Measurements from ENCODE around the gene PRKG2. TPM values are rescaled to one million over a fixed set of nuclear protein-coding genes. Genes with fewer than 3 reads are reported as not detected.

The PRKG2 gene
- total RNA-seq, 2 experiments from 2014 or later: 0.05 to 0.14 TPM

GRCh38 chr4:81213671-81214070 is 1.4 kb downstream of the PRKG2 start:
- DNase-seq (no peak), ATAC-seq (no peak)
- Mint-ChIP-seq H3K27me3 (peaks cover 36% of the 10 kb centered on the region), H3K36me3 (ENCODE audit: low read depth) (no peaks in the 10 kb centered on the region), H3K27ac (no peak overlapping the region), H3K4me3 (no peak overlapping the region), H3K4me1 (peaks cover 13% of the 10 kb centered on the region), H3K9me3 (ENCODE audit: low read depth) (peaks cover 2% of the 10 kb centered on the region)
- POLR2A ChIA-PET: no interaction called here
- CTCF ChIA-PET: no interaction called here
- intact Hi-C loops (cut with DNase I, micrococcal nuclease): loop anchor here in 1 of 2 experiments (5.0 kb wide), 1 partner anchor 139 kb away; no protein-coding TSS in a partner anchor

GRCh38 chr4:81211956-81212355 is 3.1 kb downstream of the PRKG2 start:
- no peak for ATAC-seq
- POLR2A ChIA-PET: interaction anchor here (0.6 kb wide), 1 partner anchor 83 kb away, joined by 4 read pairs; no protein-coding TSS in a partner anchor
- Mint-ChIP-seq H3K4me3 (no peak overlapping the region), H3K27me3 (peaks cover 33% of the 10 kb centered on the region), H3K9me3 (ENCODE audit: low read depth) (peaks cover 2% of the 10 kb centered on the region), H3K36me3 (ENCODE audit: low read depth) (no peaks in the 10 kb centered on the region), H3K27ac (no peak overlapping the region), H3K4me1 (peaks cover 13% of the 10 kb centered on the region)
- CTCF ChIA-PET: interaction anchor here (0.6 to 1.7 kb wide), 3 partner anchors 10 to 894 kb away, joined by 3 to 5 read pairs (median 4); no protein-coding TSS in a partner anchor
- intact Hi-C loops (cut with DNase I, micrococcal nuclease): loop anchor here in 1 of 2 experiments (5.0 kb wide), 1 partner anchor 140 kb away; no protein-coding TSS in a partner anchor
- no peak for DNase-seq

GRCh38 chr4:81207828-81208227 is 7.2 kb downstream of the PRKG2 start:
- ChIA-PET POLR2A (interaction anchor here (0.7 kb wide), 1 partner anchor 773 kb away, joined by 3 read pairs; no protein-coding TSS in a partner anchor), CTCF (no interaction called here)
- no peak for ATAC-seq
- Mint-ChIP-seq H3K36me3 (ENCODE audit: low read depth) (no peaks in the 10 kb centered on the region), H3K27me3 (peaks cover 22% of the 10 kb centered on the region), H3K4me3 (no peak overlapping the region), H3K27ac (no peak overlapping the region), H3K4me1 (no peaks in the 10 kb centered on the region), H3K9me3 (ENCODE audit: low read depth) (peaks cover 2% of the 10 kb centered on the region)
- DNase-seq: no peak
- intact Hi-C loops (cut with DNase I, micrococcal nuclease): no loop called here

GRCh38 chr4:81205302-81205701 is 9.7 kb downstream of the PRKG2 start:
- ATAC-seq: no peak
- Mint-ChIP-seq H3K4me1 (no peaks in the 10 kb centered on the region), H3K27me3 (peaks cover 17% of the 10 kb centered on the region), H3K4me3 (no peak overlapping the region), H3K9me3 (ENCODE audit: low read depth) (peaks cover 2% of the 10 kb centered on the region), H3K36me3 (ENCODE audit: low read depth) (no peaks in the 10 kb centered on the region), H3K27ac (no peak overlapping the region)
- ChIA-PET POLR2A (no interaction called here), CTCF (interaction anchor here (0.6 to 0.7 kb wide), 2 partner anchors 66 to 136 kb away, joined by 3 read pairs; no protein-coding TSS in a partner anchor)
- no peak for DNase-seq
- intact Hi-C loops (cut with DNase I, micrococcal nuclease): no loop called here

GRCh38 chr4:81204571-81204970 is 10.5 kb downstream of the PRKG2 start:
- POLR2A ChIA-PET: no interaction called here
- CTCF ChIA-PET: interaction anchor here (0.6 to 1.0 kb wide), 2 partner anchors 11 to 66 kb away, joined by 3 read pairs; partner anchors contain the start of gene PRKG2
- intact Hi-C loops (cut with DNase I, micrococcal nuclease): no loop called here
- ATAC-seq (no peak), DNase-seq (no peak)
- Mint-ChIP-seq H3K36me3 (ENCODE audit: low read depth) (no peaks in the 10 kb centered on the region), H3K9me3 (ENCODE audit: low read depth) (peaks cover 2% of the 10 kb centered on the region), H3K4me3 (no peak overlapping the region), H3K27me3 (peaks cover 15% of the 10 kb centered on the region), H3K27ac (no peak overlapping the region), H3K4me1 (no peaks in the 10 kb centered on the region)

- CTCF ChIA-PET: no interaction called here
- no peak overlapping the region for H3K4me3 Mint-ChIP-seq
- H3K36me3 Mint-ChIP-seq (ENCODE audit: low read depth): no peaks in the 10 kb centered on the region
- no peak overlapping the region for H3K27ac Mint-ChIP-seq
- ATAC-seq (no peak), DNase-seq (no peak)
- H3K27me3 Mint-ChIP-seq: peaks cover 4% of the 10 kb centered on the region
- intact Hi-C loops (cut with DNase I, micrococcal nuclease): no loop called here
- POLR2A ChIA-PET: no interaction called here
- no peaks in the 10 kb centered on the region for H3K9me3 Mint-ChIP-seq (ENCODE audit: low read depth)
- H3K4me1 Mint-ChIP-seq: no peaks in the 10 kb centered on the region
These were observed 15.2 kb downstream of the PRKG2 start for GRCh38 chr4:81199831-81200230.

GRCh38 chr4:81198609-81199008 is 16.4 kb downstream of the PRKG2 start:
- Mint-ChIP-seq H3K4me1 (no peaks in the 10 kb centered on the region), H3K4me3 (no peak overlapping the region), H3K27ac (no peak overlapping the region), H3K9me3 (ENCODE audit: low read depth) (no peaks in the 10 kb centered on the region), H3K36me3 (ENCODE audit: low read depth) (no peaks in the 10 kb centered on the region), H3K27me3 (peaks cover 4% of the 10 kb centered on the region)
- ChIA-PET CTCF (no interaction called here), POLR2A (no interaction called here)
- intact Hi-C loops (cut with DNase I, micrococcal nuclease): no loop called here
- no peak for ATAC-seq
- no peak for DNase-seq

GRCh38 chr4:81197864-81198524 is 17.0 kb downstream of the PRKG2 start:
- no peaks in the 10 kb centered on the region for H3K4me1 Mint-ChIP-seq
- H3K36me3 Mint-ChIP-seq (ENCODE audit: low read depth): no peaks in the 10 kb centered on the region
- intact Hi-C loops (cut with DNase I, micrococcal nuclease): no loop called here
- H3K4me3 Mint-ChIP-seq: no peak overlapping the region
- no peak overlapping the region for H3K27ac Mint-ChIP-seq
- DNase-seq (no peak), ATAC-seq (no peak)
- H3K27me3 Mint-ChIP-seq: peaks cover 4% of the 10 kb centered on the region
- CTCF ChIA-PET: no interaction called here
- POLR2A ChIA-PET: no interaction called here
- H3K9me3 Mint-ChIP-seq (ENCODE audit: low read depth): no peaks in the 10 kb centered on the region

- peaks cover 4% of the 10 kb centered on the region for H3K27me3 Mint-ChIP-seq
- H3K36me3 Mint-ChIP-seq (ENCODE audit: low read depth): no peaks in the 10 kb centered on the region
- H3K4me3 Mint-ChIP-seq: no peak overlapping the region
- ATAC-seq (no peak), DNase-seq (no peak)
- H3K9me3 Mint-ChIP-seq (ENCODE audit: low read depth): peaks cover 1% of the 10 kb centered on the region
- H3K27ac Mint-ChIP-seq: no peak overlapping the region
- intact Hi-C loops (cut with DNase I, micrococcal nuclease): no loop called here
- ChIA-PET POLR2A (no interaction called here), CTCF (no interaction called here)
- no peaks in the 10 kb centered on the region for H3K4me1 Mint-ChIP-seq
These were observed 18.8 kb downstream of the PRKG2 start for GRCh38 chr4:81196126-81196650.

- ATAC-seq (no peak), DNase-seq (no peak)
- Mint-ChIP-seq H3K4me1 (no peaks in the 10 kb centered on the region), H3K27ac (no peak overlapping the region), H3K4me3 (no peak overlapping the region), H3K9me3 (ENCODE audit: low read depth) (peaks cover 5% of the 10 kb centered on the region), H3K27me3 (peaks cover 6% of the 10 kb centered on the region), H3K36me3 (ENCODE audit: low read depth) (no peaks in the 10 kb centered on the region)
- ChIA-PET CTCF (no interaction called here), POLR2A (no interaction called here)
- intact Hi-C loops (cut with DNase I, micrococcal nuclease): no loop called here
These were observed 19.5 kb downstream of the PRKG2 start for GRCh38 chr4:81195475-81195874.

- ATAC-seq: no peak
- H3K9me3 Mint-ChIP-seq (ENCODE audit: low read depth): peaks cover 5% of the 10 kb centered on the region
- intact Hi-C loops (cut with DNase I, micrococcal nuclease): no loop called here
- CTCF ChIA-PET: no interaction called here
- H3K4me3 Mint-ChIP-seq: no peak overlapping the region
- DNase-seq: no peak
- POLR2A ChIA-PET: no interaction called here
- H3K4me1 Mint-ChIP-seq: no peaks in the 10 kb centered on the region
- no peak overlapping the region for H3K27ac Mint-ChIP-seq
- peaks cover 6% of the 10 kb centered on the region for H3K27me3 Mint-ChIP-seq
- no peaks in the 10 kb centered on the region for H3K36me3 Mint-ChIP-seq (ENCODE audit: low read depth)
These were observed 20.7 kb downstream of the PRKG2 start for GRCh38 chr4:81194286-81194685.

GRCh38 chr4:81180916-81181315 is 34.1 kb downstream of the PRKG2 start:
- ATAC-seq: no peak
- H3K9me3 Mint-ChIP-seq (ENCODE audit: low read depth): no peaks in the 10 kb centered on the region

More at GRCh38 chr4:81180916-81181315, 34.1 kb downstream of the PRKG2 start:
- Mint-ChIP-seq H3K36me3 (ENCODE audit: low read depth) (no peaks in the 10 kb centered on the region), H3K27me3 (no peaks in the 10 kb centered on the region), H3K27ac (no peak overlapping the region), H3K4me1 (no peaks in the 10 kb centered on the region), H3K4me3 (no peak overlapping the region)
- POLR2A ChIA-PET: no interaction called here
- intact Hi-C loops (cut with DNase I, micrococcal nuclease): no loop called here
- CTCF ChIA-PET: no interaction called here
- no peak for DNase-seq
